CD8-positive, alpha-beta memory T cell (primary cell): Measurements from ENCODE around the gene LPGAT1. TPM values are rescaled to one million over a fixed set of nuclear protein-coding genes. Genes with fewer than 3 reads are reported as not detected.
"Not testable (repeated sequence)": the region's sequence is repeated elsewhere in the genome, so short reads cannot be mapped to it uniquely, and the experiment has no call there.

ENCODE experiments used
- CTCF ChIA-PET: fragments of 350-600 bp; sonication (Branson Sonifier 250); formaldehyde crosslinking; loops from one replicate; lab custom pipeline; 2021; ENCODE audit warnings: antibody characterized with exemption; lab: Charles Lee
- POLR2A ChIA-PET: fragments of 350-600 bp; sonication (Branson Sonifier 250); formaldehyde crosslinking; loops from one replicate; lab custom pipeline; 2021; ENCODE audit warnings: antibody characterized with exemption; lab: Charles Lee
- DNase-seq, 5 donors: peaks; one replicate each; pipeline versions ENCODE4 v3.0.0 to v3.0.0-alpha.2; 2020 to 2022; ENCODE audit warnings: mixed read lengths in 1 of 5
- H3K27ac ChIP-seq: one replicate; pipeline ENCODE4 v1.7.0; 2013; ENCODE audit warnings: low read depth, mild to moderate bottlenecking, low read length, moderate library complexity
- H3K27me3 ChIP-seq: 2 replicates; pipeline ENCODE4 v1.7.0; 2013; ENCODE audit warnings: low read length, mild to moderate bottlenecking; ENCODE audit not compliant: insufficient read depth, poor library complexity, severe bottlenecking
- H3K36me3 ChIP-seq: 2 replicates; pipeline ENCODE4 v1.7.0; 2013; ENCODE audit warnings: mild to moderate bottlenecking, low read length, moderate library complexity; ENCODE audit not compliant: insufficient read depth
- H3K4me1 ChIP-seq: 2 replicates; pipeline ENCODE4 v1.7.0; 2013; ENCODE audit warnings: mild to moderate bottlenecking, low read length, moderate library complexity; ENCODE audit not compliant: insufficient read depth
- H3K4me3 ChIP-seq: 2 replicates; pipeline ENCODE4 v1.7.0; 2013; ENCODE audit warnings: mild to moderate bottlenecking, low read length
- H3K9me3 ChIP-seq: 2 replicates; pipeline ENCODE4 v1.7.0; 2013; ENCODE audit warnings: mild to moderate bottlenecking, low read length
- H3K27ac Mint-ChIP-seq, 8 donors: one replicate each; pipeline ENCODE4 v1.8.0; 2020 to 2021; ENCODE audit warnings: mixed read lengths in 8 of 8, mild to moderate bottlenecking in 6 of 8, inconsistent platforms in 3 of 8, moderate library complexity in 3 of 8
- H3K27me3 Mint-ChIP-seq, 2 donors: one replicate each; pipeline ENCODE4 v1.8.0; 2020 to 2021; ENCODE audit warnings: mixed read lengths in 2 of 2, mild to moderate bottlenecking in 1 of 2, moderate library complexity in 1 of 2
- H3K36me3 Mint-ChIP-seq, 3 donors: one replicate each; pipeline ENCODE4 v1.8.0; 2020 to 2021; ENCODE audit warnings: mixed read lengths in 3 of 3, inconsistent platforms in 1 of 3, mild to moderate bottlenecking in 1 of 3
- H3K4me1 Mint-ChIP-seq, 3 donors: one replicate each; pipeline ENCODE4 v1.8.0; 2020 to 2021; ENCODE audit warnings: mixed read lengths in 3 of 3, inconsistent platforms in 1 of 3, mild to moderate bottlenecking in 1 of 3
- H3K4me3 Mint-ChIP-seq, 7 donors: one replicate each; pipeline ENCODE4 v1.8.0; 2020 to 2021; ENCODE audit warnings: mixed read lengths in 7 of 7, mild to moderate bottlenecking in 6 of 7, moderate library complexity in 4 of 7, inconsistent platforms in 2 of 7
- H3K9me3 Mint-ChIP-seq, 5 donors: one replicate each; pipeline ENCODE4 v1.8.0; 2020 to 2022; ENCODE audit warnings: mixed read lengths in 5 of 5, mild to moderate bottlenecking in 3 of 5, moderate library complexity in 2 of 5, inconsistent platforms in 1 of 5
- polyA plus RNA-seq: library from polyadenylated mRNA; unstranded; fragments of 300-500 nt; fragmentation: Illumina TruSeq; gene quantifications from one replicate; pipeline ENCODE4 v1.2.3, GENCODE V29; 2021
- total RNA-seq, 2 experiments: library from RNA; stranded (reverse); gene quantifications; one replicate each; pipeline ENCODE4 v1.2.3, GENCODE V29; 2021

Gene LPGAT1
- total and polyA plus RNA-seq, 3 experiments from 2014 or later: 25.3 to 28.9 (median 25.4) TPM

DNA sequence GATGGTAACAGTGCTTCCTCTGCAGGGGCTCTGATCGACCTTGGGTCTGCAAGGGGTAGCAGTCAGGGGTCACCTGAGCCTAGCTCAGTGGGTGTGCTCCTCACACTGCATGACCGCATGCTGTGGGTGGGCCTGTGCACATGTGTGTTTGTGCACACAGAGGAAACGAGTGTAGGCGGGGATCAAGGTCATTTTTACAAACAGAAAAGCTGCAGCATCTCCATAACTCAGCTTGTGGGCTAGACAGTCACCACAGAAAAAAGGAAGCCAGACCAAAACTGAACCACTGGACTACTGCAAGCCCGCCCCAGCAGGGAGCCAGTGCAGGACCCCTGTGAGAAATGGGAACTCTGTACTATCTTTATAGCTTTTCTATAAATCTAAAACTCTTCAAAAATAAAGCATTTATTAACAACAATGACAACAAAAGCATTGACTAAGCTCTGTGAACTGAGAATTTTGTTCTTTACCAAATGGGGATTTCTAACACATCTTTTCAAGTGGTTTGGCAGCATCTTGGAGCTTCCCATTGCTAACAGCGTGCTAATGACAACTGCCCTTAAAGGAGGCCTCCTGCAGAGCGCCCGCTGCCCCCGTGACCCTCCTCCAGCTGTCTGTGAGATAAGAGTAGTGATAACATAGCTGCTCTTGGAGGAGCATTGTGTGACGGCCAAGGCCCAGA lies 135.3 kb downstream of the LPGAT1 start:
- Histone ChIP-seq H3K27me3 (no peaks in the 10 kb centered on the region), H3K9me3 (no peaks in the 10 kb centered on the region), H3K4me3 (no peak overlapping the region), H3K4me1 (peaks cover 16% of the 10 kb centered on the region), H3K27ac (no peak overlapping the region), H3K36me3 (no peaks in the 10 kb centered on the region)
- Mint-ChIP-seq H3K9me3 (peaks cover 0 to 6% (median 4%) of the 10 kb centered on the region in 5 donors), H3K27me3 (no peaks in the 10 kb centered on the region), H3K36me3 (no peaks in the 10 kb centered on the region), H3K4me3 (peak overlapping the region in 6 of 7 donors; percentile 20 to 68 (median 56)), H3K4me1 (peaks cover 36 to 55% (median 50%) of the 10 kb centered on the region in 3 donors), H3K27ac (peak overlapping the region in 7 of 8 donors; percentile 53 to 91 (median 86))
- ChIA-PET CTCF (interaction anchor here (0.7 to 1.7 kb wide), 7 partner anchors 12 to 761 kb away, joined by 3 to 15 read pairs (median 3); partner anchors contain the start of genes DTL and INTS7), POLR2A (interaction anchor here (0.7 kb wide), 1 partner anchor 590 kb away, joined by 3 read pairs; the partner anchor contains the start of gene PPP2R5A)
- peak in 1 of 5 donors; percentile 15 for DNase-seq

DNA sequence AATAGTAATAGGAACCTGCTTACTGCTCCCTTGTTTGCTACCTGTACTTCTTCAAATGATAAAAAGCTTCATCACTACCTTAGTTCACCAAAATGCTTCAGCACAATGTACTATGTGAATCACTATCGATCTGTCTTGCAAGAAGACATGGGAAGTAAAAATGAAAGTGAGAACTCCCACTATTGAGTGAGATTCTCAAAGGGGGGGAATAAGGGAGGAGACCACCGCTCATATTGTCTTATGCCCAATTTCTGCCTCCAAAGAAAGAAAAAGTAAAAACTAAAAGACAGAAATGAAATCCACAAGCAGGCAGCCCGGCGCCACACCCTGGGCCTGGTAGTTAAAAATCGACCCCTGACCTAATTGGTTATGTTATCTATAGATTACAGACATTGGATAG lies 136.7 kb downstream of the LPGAT1 start:
- H3K9me3 Mint-ChIP-seq, DNase-seq, H3K4me3 ChIP-seq, H3K9me3 ChIP-seq, H3K36me3 ChIP-seq, H3K27me3 Mint-ChIP-seq, H3K27ac ChIP-seq, H3K27me3 ChIP-seq, POLR2A ChIA-PET, H3K4me3 Mint-ChIP-seq, H3K36me3 Mint-ChIP-seq: not testable (repeated sequence)
- CTCF ChIA-PET: interaction anchor here (4.2 kb wide), 1 partner anchor 13 kb away, joined by 16 read pairs; no protein-coding TSS in a partner anchor
- peaks cover 16% of the 10 kb centered on the region for H3K4me1 ChIP-seq
- H3K4me1 Mint-ChIP-seq: peaks cover 37 to 58% (median 56%) of the 10 kb centered on the region in 3 donors
- peak overlapping the region in 4 of 8 donors; percentile 18 to 74 (median 51) for H3K27ac Mint-ChIP-seq

Other genes starting within 250 kb of the LPGAT1 start
- gene NEK2, start 155.1 kb downstream of the LPGAT1 start, total RNA-seq: 10 to 100 TPM; 14.1 to 14.8 TPM
- 0.51 TPM for gene NEK2, start 155.1 kb downstream of the LPGAT1 start, polyA plus RNA-seq
- gene INTS7, start 204.8 kb upstream of the LPGAT1 start, total RNA-seq: 10 to 100 TPM; 35.2 to 36.0 TPM
- 11.5 TPM for gene INTS7, start 204.8 kb upstream of the LPGAT1 start, polyA plus RNA-seq
- 10 to 100 TPM; 85.0 to 86.9 TPM for gene DTL, start 205.0 kb upstream of the LPGAT1 start, total RNA-seq
- 0.23 TPM for gene DTL, start 205.0 kb upstream of the LPGAT1 start, polyA plus RNA-seq